Ovary (tissue), 3 donors: ENCODE results near the gene SYNDIG1L.

Experiments
- CTCF ChIP-seq, 3 donors: fragments of 450-650 bp in 2 of 3; fragments of 200-600 bp in 1 of 3; IDR thresholded peaks; one replicate each; pipeline versions ENCODE4 v1.5.1 to v1.8.0; 2016 to 2022; ENCODE audit warnings: antibody characterized with exemption in 3 of 3, mild to moderate bottlenecking in 1 of 3
- EP300 ChIP-seq: sonication (generic); formaldehyde crosslinking; IDR thresholded peaks from one replicate; pipeline ENCODE4 v1.6.1; 2017; ENCODE audit warnings: antibody characterized with exemption
- POLR2A ChIP-seq: fragments of 450-650 bp; IDR thresholded peaks from one replicate; pipeline ENCODE4 v1.6.1; 2017; ENCODE audit warnings: antibody characterized with exemption, mild to moderate bottlenecking, moderate library complexity
- donor health status: DM: no; HTN: no; CAD: no.

GRCh38 chr14:74377976-74378690 is 47.9 kb downstream of the SYNDIG1L start:
- TF ChIP-seq POLR2A, result no peak
- no peak for TF ChIP-seq CTCF (IDR thresholded peaks at IDR 0.05)
- no peak for TF ChIP-seq EP300
